Retinal pigment epithelial cell (primary cell): ENCODE results near the gene GNG2.

ENCODE experiments used
- DNase-seq: peaks from one replicate; pipeline ENCODE4 v3.0.0-alpha.2; 2010; ENCODE audit warnings: low read depth
- H3K4me3 ChIP-seq: 2 replicates; pipeline ENCODE4 v1.5.1; 2011; ENCODE audit warnings: mild to moderate bottlenecking, low read length, control low read depth, moderate library complexity
- CTCF ChIP-seq: conservative IDR thresholded peaks from 2 replicates; pipeline ENCODE4 v1.5.1; 2011; ENCODE audit warnings: low read depth, low read length, control low read depth, inconsistent platforms

Gene GNG2

GRCh38 chr14:52013984-52014600 is 153.7 kb downstream of the GNG2 start:
- DNase-seq = no peak
- H3K4me3 ChIP-seq = no peak overlapping the region
- TF ChIP-seq CTCF = peak; percentile 39

DNA sequence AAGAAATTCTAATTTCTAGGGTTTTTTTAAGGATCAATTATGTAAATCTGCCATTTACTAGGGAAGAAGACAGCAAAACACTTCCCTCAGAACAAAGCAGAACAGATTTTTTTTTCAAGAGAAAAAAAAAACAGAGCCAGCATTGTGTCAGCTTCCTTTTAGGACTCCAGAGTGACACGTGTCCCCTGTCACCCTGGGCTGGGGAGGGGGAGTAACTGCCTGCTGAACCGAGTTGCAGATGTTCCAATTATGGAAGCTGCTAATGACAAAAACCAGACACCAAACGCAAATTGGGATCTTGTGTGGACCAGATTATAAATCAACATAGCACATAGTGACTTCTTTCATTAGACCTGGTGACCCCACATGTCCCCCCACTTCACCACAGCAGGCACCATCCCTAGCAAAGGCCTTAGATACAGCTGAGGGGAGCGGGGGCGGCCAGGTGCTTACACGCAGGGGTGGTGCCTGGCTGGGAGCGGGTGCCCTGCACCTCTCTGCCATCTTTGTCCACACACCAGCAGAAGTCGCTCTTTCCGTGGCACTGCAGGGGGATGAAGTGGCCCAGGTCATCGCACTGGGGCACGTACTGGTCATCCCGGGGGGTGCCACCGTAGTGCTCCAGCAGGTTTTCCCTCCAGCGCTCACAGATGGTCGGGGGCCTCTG is 154.3 kb downstream of the GNG2 start:
- no peak for DNase-seq
- no peak for TF ChIP-seq CTCF
- no peak overlapping the region for H3K4me3 ChIP-seq

GRCh38 chr14:52015411-52016030 is 155.1 kb downstream of the GNG2 start:
- DNase-seq = no peak
- TF ChIP-seq CTCF = peak; percentile 66
- H3K4me3 ChIP-seq = no peak overlapping the region

DNA sequence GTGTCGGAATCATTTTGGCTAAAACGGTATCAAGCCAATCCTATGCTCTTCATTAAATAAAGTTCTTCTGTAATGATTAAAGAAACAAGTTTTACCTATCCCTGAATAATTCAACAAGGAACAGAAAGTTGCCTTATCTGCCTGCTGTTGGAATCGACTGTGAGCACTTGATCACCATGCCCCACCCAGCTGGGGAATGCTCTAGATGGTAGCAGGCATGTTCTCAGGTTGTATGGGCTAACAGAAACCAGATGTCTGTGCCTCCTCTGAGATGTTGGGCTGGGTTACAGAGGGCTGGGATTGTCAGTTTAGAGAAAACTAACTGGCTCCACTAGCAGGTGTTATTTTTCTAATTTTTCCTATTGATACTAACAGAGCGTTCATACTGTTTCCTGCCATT is 157.8 kb downstream of the GNG2 start:
- DNase-seq = no peak
- no peak for TF ChIP-seq CTCF
- H3K4me3 ChIP-seq = no peak overlapping the region

- no peak overlapping the region for H3K4me3 ChIP-seq
- no peak for DNase-seq
- no peak for TF ChIP-seq CTCF
Measured at GRCh38 chr14:52018970-52019369, 158.6 kb downstream of the GNG2 start.
